ENCODE measurements around the gene BLCAP.

GRCh38 chr20:37525810-37526209 is 1.9 kb downstream of the BLCAP start:
- TF ChIP-seq CTCF (IDR thresholded peaks at IDR 0.05) = no peak
- TF ChIP-seq POLR2A (IDR thresholded peaks at IDR 0.05) = no peak
- TF ChIP-seq POLR2AphosphoS5 (IDR thresholded peaks at IDR 0.05) = no peak

Measured in breast epithelium (tissue), 3 donors.